HG03039 (cell line): ENCODE results near the gene NLRC3.
"Not testable (repeated sequence)": the region's sequence is repeated elsewhere in the genome, so short reads cannot be mapped to it uniquely, and the experiment has no call there.

Source experiments
- ATAC-seq: cut with Tn5 transposase; IDR thresholded peaks from one replicate; pipeline ENCODE4 v1.9.1; 2021; ENCODE audit warnings: mild to moderate bottlenecking, moderate library complexity; ENCODE audit not compliant: unreplicated experiment

NLRC3 gene, protein sequence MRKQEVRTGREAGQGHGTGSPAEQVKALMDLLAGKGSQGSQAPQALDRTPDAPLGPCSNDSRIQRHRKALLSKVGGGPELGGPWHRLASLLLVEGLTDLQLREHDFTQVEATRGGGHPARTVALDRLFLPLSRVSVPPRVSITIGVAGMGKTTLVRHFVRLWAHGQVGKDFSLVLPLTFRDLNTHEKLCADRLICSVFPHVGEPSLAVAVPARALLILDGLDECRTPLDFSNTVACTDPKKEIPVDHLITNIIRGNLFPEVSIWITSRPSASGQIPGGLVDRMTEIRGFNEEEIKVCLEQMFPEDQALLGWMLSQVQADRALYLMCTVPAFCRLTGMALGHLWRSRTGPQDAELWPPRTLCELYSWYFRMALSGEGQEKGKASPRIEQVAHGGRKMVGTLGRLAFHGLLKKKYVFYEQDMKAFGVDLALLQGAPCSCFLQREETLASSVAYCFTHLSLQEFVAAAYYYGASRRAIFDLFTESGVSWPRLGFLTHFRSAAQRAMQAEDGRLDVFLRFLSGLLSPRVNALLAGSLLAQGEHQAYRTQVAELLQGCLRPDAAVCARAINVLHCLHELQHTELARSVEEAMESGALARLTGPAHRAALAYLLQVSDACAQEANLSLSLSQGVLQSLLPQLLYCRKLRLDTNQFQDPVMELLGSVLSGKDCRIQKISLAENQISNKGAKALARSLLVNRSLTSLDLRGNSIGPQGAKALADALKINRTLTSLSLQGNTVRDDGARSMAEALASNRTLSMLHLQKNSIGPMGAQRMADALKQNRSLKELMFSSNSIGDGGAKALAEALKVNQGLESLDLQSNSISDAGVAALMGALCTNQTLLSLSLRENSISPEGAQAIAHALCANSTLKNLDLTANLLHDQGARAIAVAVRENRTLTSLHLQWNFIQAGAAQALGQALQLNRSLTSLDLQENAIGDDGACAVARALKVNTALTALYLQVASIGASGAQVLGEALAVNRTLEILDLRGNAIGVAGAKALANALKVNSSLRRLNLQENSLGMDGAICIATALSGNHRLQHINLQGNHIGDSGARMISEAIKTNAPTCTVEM

GRCh38 chr16:3577302-3577752 lies at the start of gene NLRC3:
TSS of gene NLRC3 (minus strand) at chr16:3577403. CDS start at chr16:3565036, 12,367 bp downstream.
- ATAC-seq: no peak

GRCh38 chr16:3625911-3626732 lies 48.9 kb upstream of the NLRC3 start:
- no peak for ATAC-seq

DNA sequence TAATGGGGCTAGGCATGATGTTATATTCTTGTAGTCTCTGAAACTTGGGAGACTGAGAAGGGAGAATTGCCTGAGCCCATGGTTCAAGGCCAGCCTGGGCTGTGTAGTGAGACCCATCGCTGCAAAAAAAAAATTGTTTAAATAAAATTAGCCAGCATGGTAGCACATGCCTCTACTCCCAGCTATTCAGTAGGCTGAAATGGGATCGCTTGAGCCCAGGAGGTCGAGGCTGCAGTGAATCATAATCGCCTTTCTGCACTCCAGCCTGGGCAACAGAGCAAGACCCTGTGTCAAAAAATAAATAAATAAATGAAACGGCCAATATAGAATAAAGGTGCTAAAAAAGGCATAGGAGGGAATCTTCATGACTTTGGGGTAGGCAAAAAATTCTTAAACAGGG lies 48.1 kb upstream of the NLRC3 start:
- no peak for ATAC-seq

GRCh38 chr16:3623642-3624041 lies 46.4 kb upstream of the NLRC3 start:
- no peak for ATAC-seq

GRCh38 chr16:3618769-3619141 lies 41.6 kb upstream of the NLRC3 start:
- ATAC-seq: no peak

- no peak for ATAC-seq
Observed at GRCh38 chr16:3612510-3613466, 35.6 kb upstream of the NLRC3 start.

GRCh38 chr16:3611146-3611975 lies 34.2 kb upstream of the NLRC3 start, which contains the start of gene SLX4:
TSS of gene SLX4 (minus strand) at chr16:3611606. CDS start at chr16:3608964, 2,642 bp downstream.
- peak; percentile 86 for ATAC-seq

DNA sequence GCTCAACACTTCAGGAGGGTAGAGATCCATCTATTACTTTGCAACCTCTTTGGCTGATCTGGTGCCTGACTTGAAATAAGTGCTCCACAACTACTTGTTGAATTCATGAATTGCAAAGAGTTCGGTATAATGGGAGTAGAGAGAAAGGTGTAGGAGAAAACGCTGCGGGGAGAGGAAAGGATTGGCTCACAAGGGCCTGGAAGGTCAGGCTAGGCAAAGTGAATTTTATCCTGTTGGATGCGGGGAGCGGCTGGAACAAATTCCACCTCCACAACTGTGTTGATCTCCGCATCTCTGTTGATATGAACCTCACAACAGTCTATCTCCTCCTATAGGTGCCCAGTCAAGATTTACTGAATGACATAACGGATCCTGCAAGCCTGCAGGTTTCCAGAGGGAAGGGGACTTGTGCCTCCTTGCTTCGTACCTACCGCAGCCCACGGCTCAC lies 33.5 kb upstream of the NLRC3 start:
- no peak for ATAC-seq

GRCh38 chr16:3609895-3610697 lies 32.9 kb upstream of the NLRC3 start:
- no peak for ATAC-seq

DNA sequence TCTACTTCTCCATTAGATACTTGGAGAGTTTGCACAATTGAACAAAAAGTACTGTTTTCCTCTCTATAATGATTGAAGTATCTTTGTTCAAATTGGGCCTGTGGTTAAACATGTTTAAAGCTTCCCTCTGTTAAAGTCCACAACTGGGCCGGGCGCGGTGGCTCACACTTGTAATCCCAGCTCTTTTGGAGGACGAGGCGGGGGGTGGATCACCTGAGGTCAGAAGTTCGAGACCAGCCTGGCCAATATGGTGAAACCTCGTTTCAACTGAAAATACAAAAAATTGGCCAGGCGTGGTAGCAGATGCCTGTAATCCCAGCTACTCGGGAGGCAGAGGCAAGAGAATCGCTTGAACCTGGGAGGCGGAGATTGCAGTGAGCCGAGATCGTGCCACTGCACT lies 31.8 kb upstream of the NLRC3 start:
- not testable (repeated sequence) for ATAC-seq

DNA sequence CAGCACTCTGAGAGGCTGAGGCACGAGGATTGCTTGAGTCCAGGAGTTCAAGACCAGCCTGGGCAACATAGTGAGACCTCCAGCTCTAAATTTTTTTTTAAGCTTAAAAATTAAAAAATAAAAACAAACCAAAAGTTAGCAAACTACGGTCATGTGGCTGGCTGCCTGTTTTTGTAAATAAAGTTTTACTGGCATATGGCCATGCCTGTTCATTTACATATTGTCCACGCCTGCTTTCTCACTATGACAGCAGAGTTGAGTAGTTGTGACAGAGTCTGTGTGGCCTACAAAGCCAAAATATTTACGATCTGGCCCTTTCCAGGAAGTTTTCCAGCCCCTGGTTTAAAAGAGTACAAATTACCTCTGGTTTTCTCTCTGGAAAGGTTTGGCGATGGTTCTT lies 30.9 kb upstream of the NLRC3 start:
- ATAC-seq: no peak

DNA sequence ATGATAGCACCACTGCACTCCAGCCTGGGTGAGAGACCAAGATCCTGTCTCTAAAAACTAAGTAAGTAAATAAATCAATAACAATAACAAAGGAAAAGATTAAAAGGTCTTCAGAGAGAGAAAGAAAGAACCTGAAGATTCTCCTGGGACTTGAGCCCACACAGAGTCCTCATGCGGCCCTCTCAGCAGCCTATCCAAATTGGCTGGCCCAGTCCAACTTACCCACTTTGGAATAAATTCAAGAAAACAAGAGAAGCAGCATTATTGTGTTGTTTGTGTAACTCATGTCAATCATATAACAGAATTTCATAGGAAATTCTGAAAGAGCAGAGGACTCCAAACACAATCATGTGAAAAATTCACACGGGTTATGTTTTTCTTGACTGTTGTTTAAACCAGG lies 30.4 kb upstream of the NLRC3 start:
- no peak for ATAC-seq

DNA sequence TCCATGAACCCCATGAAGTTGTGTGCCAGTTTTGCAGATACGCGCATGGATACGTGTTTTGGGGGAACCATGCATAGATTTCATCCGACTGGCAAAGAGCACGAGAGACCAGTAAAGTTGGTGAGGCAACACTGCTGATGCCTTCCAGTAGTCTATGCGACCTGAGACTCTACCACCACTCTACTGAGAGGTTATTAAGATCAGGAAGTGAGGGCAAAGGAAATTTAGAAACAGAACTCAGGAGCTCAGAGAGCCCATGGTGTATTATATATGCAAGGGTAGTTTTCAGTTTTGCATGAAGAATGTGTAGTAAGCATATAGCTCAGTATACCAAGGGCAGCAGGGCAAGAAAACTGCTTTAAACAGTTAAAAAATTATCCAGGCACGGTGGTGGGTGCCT lies 30.0 kb upstream of the NLRC3 start:
- ATAC-seq: no peak

DNA sequence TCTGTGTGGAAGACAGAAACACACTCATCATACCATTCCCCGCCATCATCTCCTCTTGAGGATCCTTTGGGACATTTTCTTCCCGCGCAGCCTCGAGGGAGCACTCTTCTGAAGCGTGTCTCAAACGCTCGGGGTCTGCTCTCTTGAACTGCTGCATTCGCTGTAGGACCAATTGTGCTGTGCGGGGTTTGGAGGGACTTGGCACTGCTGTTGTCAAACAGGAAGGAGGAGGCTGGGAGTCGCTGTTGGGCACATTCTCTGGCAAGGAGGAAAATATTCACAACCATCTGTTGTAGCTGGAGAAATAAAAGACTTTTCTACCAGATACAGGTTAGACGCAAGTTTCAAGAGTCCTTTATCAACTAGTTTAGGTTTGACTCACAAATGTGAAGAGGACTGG lies 29.2 kb upstream of the NLRC3 start:
- ATAC-seq: no peak

DNA sequence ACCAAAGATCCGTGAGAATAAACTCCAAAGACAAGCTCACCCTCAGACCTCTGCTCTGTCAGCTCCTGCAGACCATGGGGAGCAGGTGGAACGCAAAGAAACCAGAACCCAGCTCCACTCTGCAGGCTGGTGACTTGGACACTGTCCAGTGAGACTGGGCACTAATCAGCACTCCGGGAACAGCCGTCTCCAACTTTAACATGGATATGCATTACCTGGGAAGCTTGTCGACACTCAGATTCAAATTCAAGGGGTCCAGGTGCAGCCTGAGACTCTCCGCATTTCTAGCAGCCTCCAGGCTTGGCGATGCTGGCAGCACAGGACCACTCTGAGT lies 25.1 kb upstream of the NLRC3 start:
- ATAC-seq: no peak

- no peak for ATAC-seq
Observed at GRCh38 chr16:3601614-3602319, 24.6 kb upstream of the NLRC3 start.

DNA sequence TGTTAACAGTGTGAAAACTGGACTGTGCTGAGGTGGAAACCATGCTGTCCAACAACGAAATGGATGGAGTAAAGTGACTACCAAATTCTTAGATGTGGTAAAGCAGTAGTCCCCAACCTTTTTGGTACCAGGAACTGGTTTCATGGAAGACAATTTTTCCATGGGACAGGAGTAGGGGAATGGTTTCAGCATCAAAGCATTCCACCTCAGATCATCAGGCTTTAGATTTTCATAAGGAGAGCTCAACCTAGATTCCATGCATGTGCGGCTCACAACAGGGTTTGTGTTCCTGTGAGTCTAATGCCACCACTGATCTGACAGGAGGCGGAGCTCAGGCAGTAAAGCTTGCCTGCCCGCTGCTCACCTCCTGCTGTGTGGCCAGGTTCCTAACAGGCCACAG lies 22.7 kb upstream of the NLRC3 start:
- no peak for ATAC-seq
